Natural killer cell treated with Interleukin-12 subunit alpha and Interleukin-12 subunit beta and Interleukin-15 and Interleukin-18, amount 100 ng/mL, for 72 hours (primary cell): ENCODE results near the gene SCTR. TPM values are rescaled to one million over a fixed set of nuclear protein-coding genes. Genes with fewer than 3 reads are reported as not detected.

Source experiments
- ATAC-seq, 2 donors: fragments of 150-1000 bp; cut with Tn5 transposase in 1 of 2; sonication (Bioruptor Pico), chemical (Tn5 transposase) in 1 of 2; 2 replicates each; pipeline ENCODE4 v1.10.0; 2021
- DNase-seq: peaks from one replicate; pipeline ENCODE4 v3.0.0; 2022; ENCODE audit warnings: low spot score
- H3K27ac Mint-ChIP-seq, 2 donors: 1 replicate in 1 of 2; 2 replicates in 1 of 2; pipeline ENCODE4 v1.8.0; 2022; ENCODE audit warnings: mixed read lengths in 2 of 2, mild to moderate bottlenecking in 1 of 2, moderate library complexity in 1 of 2
- H3K27me3 Mint-ChIP-seq, 2 donors: 1 replicate in 1 of 2; 2 replicates in 1 of 2; pipeline ENCODE4 v1.8.0; 2022; ENCODE audit warnings: mixed read lengths in 2 of 2
- H3K36me3 Mint-ChIP-seq: one replicate; pipeline ENCODE4 v1.8.0; 2022; ENCODE audit warnings: mixed read lengths
- H3K4me1 Mint-ChIP-seq, 2 donors: 1 replicate in 1 of 2; 2 replicates in 1 of 2; pipeline ENCODE4 v1.8.0; 2022; ENCODE audit warnings: low read depth in 2 of 2, mixed read lengths in 2 of 2, mild to moderate bottlenecking in 1 of 2
- H3K4me3 Mint-ChIP-seq: one replicate; pipeline ENCODE4 v1.8.0; 2022; ENCODE audit warnings: mixed read lengths
- H3K9me3 Mint-ChIP-seq: 2 replicates; pipeline ENCODE4 v1.8.0; 2022; ENCODE audit warnings: mixed read lengths
- total RNA-seq, 2 donors: library from RNA; stranded (reverse); gene quantifications; one replicate each; pipeline ENCODE4 v1.2.3, GENCODE V29; 2022

SCTR gene
- total RNA-seq, 2 donors from 2014 or later, result not detected

DNA sequence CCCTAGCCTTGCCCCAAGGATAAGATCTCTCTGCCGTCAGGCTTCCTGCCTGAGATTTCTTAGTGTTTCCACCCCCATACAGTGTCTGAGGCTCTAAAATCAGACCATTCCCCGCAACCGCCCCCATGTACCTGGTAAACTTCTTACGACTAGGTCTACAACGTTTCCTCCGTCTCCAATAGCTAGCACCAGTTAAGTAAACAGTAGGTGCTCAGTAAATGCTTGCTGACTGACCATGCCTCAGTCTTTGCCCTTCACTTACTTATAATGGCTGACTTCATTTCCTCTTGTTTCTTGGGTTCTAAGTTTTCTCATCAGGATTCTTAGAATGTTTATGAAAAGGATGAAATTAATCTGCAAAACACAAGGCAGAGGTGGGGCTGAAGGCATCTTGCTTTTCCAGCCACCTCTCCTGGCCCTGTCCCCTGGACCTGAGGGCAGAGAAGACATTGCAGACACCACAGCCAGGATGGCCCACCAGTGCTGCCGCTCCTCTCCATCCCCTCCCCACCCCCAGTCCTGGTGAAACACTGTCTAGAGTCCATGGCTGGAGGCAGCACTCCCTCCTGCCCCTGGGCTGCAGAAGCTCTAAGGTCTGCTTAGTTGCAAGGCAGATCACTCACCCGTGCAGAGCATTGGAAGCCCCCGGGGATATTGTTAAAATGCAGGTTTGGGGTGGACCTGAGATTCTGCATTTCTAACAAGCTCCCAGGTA, 75.7 kb downstream of the SCTR start:
- H3K9me3 Mint-ChIP-seq, result no peaks in the 10 kb centered on the region

DNA sequence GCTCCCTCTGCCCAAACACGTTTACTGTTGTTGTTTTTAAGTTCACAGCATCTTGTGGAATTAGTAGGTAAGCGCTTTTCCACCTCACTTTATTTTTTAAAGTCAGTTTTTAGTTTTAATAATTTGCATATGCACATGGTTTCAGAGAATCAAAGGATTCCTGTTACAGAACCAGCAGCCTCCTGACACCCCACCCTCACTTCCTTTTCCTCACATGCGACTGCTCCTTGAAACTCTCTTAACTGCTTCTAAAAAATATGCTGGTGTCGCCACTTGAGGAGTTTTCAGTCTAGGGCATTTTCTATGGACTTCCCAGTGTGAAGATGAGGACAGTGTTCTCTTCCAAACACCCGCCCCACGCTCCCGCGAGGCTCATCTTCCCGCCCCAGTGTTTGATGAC, 78.2 kb downstream of the SCTR start:
- H3K27ac Mint-ChIP-seq, result no peak overlapping the region

More for the DNA sequence above, 75.7 kb downstream of the SCTR start:
- ATAC-seq, result peak in 1 of 2 donors; percentile 52
- Mint-ChIP-seq H3K4me1 (no peaks in the 10 kb centered on the region), H3K36me3 (no peaks in the 10 kb centered on the region), H3K27me3 (peaks cover 18 to 23% of the 10 kb centered on the region in 2 donors), H3K4me3 (no peak overlapping the region), H3K27ac (no peak overlapping the region)
- no peak for DNase-seq

DNA sequence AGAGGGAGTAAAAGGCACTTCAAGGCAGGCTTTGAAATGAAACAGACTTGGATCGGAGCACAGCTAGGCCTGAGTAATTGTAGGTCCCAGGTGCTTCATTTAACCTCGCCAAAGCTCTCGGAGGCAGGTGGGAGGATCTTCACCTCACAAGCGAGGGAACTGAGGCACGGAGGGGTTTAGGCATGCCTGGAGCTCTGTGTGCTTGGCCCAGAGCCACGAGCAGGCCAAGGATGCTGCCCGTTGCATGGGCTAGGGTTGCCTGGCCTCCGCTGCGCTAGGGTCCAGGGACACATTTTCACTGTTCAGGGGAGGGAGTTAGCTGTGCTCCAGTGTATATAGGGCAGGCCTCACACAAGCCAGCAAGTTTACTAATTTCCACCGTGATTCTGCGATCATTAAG, 81.4 kb downstream of the SCTR start:
- Mint-ChIP-seq H3K4me3 (no peak overlapping the region), H3K36me3 (no peaks in the 10 kb centered on the region), H3K27me3 (peaks cover 8 to 15% of the 10 kb centered on the region in 2 donors), H3K9me3 (no peaks in the 10 kb centered on the region), H3K27ac (no peak overlapping the region), H3K4me1 (no peaks in the 10 kb centered on the region)
- ATAC-seq, result no peak
- DNase-seq, result no peak

More for the DNA sequence above, 78.2 kb downstream of the SCTR start:
- no peaks in the 10 kb centered on the region for H3K36me3 Mint-ChIP-seq
- H3K4me3 Mint-ChIP-seq, result no peak overlapping the region
- H3K27me3 Mint-ChIP-seq, result peaks cover 8 to 15% of the 10 kb centered on the region in 2 donors
- ATAC-seq, result no peak
- DNase-seq, result no peak
- H3K9me3 Mint-ChIP-seq, result no peaks in the 10 kb centered on the region
- H3K4me1 Mint-ChIP-seq, result no peaks in the 10 kb centered on the region

DNA sequence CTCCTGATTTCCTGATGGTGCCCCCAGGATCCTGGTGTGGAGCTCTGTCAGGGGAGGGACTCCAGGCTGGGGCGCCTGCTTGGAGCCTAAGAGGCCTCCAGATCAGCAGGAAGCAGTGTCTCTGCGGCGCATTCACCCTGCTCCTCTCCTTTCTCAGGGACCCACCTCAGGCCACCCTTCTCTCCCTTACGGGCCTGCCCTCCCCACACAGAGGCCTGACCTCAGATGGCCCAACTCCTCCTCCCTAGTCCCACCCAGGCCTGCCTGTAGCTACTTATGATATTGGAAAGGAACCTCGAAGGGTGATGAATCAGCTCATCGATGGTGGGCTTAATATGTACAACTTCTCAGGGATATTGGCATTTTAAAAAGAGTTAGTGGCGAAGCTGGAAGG, 82.1 kb downstream of the SCTR start:
- ATAC-seq, result no peak
- peaks cover 8 to 14% of the 10 kb centered on the region in 2 donors for H3K27me3 Mint-ChIP-seq

DNA sequence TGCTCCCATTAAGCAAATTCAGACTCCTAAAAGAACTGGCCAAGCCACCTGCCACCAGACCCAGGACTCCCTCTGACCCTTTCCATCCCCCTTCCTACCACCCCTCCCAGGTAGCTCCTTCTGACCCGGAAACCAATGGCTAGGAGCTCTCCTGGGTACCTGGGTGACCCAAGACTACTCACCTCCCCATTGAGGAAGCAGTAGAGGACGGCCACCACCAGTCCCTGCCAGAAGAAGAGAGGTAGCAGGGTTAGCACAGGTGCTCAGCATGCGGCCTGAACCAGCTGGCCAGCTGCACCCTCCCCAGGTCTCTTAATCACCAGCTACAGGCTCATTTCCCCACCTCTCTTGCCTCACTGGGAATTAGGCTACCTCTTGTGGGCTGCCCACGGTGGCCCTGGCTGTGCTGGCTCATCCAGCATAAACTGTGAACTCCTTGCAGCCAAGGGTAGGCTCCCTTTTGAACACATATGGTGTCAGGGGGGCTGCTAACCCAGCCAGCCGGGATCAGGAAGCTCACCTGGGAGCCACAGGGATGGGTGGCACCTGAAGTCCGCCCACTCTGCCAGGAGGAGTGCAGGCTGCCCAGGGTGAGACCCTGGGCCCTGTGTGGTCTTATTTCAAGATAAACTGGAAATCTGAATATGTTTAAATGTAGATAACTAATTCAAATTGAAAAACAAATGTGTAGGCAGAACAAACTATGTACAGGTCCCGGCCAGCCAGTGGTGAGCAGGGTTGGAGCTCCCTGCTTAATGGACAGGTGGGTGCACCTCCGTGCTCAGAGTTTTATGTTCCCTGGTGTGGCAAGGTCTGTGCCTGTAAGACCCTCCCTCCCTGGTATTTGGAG, 82.7 kb downstream of the SCTR start:
- peaks cover 5 to 8% of the 10 kb centered on the region in 2 donors for H3K27me3 Mint-ChIP-seq
- H3K9me3 Mint-ChIP-seq, result no peaks in the 10 kb centered on the region
- no peak overlapping the region for H3K4me3 Mint-ChIP-seq
- ATAC-seq (peak in 1 of 2 donors; percentile 5), DNase-seq (no peak)
- H3K36me3 Mint-ChIP-seq, result no peaks in the 10 kb centered on the region
- no peaks in the 10 kb centered on the region for H3K4me1 Mint-ChIP-seq
- no peak overlapping the region for H3K27ac Mint-ChIP-seq

More for the DNA sequence above, 82.1 kb downstream of the SCTR start:
- no peak overlapping the region for H3K4me3 Mint-ChIP-seq
- DNase-seq, result no peak
- H3K36me3 Mint-ChIP-seq, result no peaks in the 10 kb centered on the region
- no peaks in the 10 kb centered on the region for H3K9me3 Mint-ChIP-seq
- H3K4me1 Mint-ChIP-seq, result no peaks in the 10 kb centered on the region
- H3K27ac Mint-ChIP-seq, result no peak overlapping the region

DNA sequence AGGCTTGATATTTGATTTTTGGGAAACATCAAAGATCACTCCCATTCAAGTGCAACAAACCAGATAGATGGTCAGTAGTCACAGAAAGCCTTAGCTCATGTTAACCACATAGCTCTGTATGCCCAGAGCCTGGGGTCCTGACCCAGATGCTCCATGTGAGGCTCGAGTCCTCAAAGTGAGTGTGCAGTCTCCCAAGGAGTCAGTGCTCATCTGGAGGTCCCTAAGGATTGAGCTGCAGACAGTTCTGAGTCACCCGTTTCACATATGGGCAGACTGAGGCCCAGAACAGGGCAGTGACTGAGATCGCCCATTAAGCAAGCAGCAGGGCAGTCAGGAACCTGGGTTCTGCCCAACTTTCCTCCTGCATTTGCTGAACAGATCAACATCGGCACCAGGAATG, 83.4 kb downstream of the SCTR start:
- no peak overlapping the region for H3K4me3 Mint-ChIP-seq
- no peaks in the 10 kb centered on the region for H3K36me3 Mint-ChIP-seq
- H3K9me3 Mint-ChIP-seq, result no peaks in the 10 kb centered on the region
- no peaks in the 10 kb centered on the region for H3K4me1 Mint-ChIP-seq
- DNase-seq (no peak), ATAC-seq (no peak)
- H3K27me3 Mint-ChIP-seq, result peaks cover 8 to 9% of the 10 kb centered on the region in 2 donors
- no peak overlapping the region for H3K27ac Mint-ChIP-seq

DNA sequence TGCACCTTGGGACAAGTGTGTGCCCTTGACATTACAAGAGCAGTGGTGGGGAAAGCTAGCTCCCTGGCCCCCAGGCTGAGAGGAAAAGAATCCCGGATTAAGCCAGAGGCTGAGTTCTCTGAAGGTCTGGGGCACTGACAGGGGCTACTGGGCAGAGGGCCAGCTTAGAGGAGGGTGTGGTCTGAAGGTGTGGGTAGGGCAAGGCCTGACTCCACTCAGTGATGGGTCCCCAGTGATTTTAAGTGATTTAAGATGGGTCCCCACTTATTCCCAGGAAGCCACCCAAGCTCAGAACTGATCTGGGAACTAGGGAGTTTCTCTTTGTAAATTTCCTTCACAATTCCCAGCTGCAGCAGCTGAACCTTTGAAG, 83.8 kb downstream of the SCTR start:
- H3K27me3 Mint-ChIP-seq, result peaks cover 8 to 12% of the 10 kb centered on the region in 2 donors
- H3K27ac Mint-ChIP-seq, result no peak overlapping the region
- no peaks in the 10 kb centered on the region for H3K4me1 Mint-ChIP-seq
- ATAC-seq (no peak), DNase-seq (no peak)
- H3K4me3 Mint-ChIP-seq, result no peak overlapping the region
- no peaks in the 10 kb centered on the region for H3K9me3 Mint-ChIP-seq
- no peaks in the 10 kb centered on the region for H3K36me3 Mint-ChIP-seq

DNA sequence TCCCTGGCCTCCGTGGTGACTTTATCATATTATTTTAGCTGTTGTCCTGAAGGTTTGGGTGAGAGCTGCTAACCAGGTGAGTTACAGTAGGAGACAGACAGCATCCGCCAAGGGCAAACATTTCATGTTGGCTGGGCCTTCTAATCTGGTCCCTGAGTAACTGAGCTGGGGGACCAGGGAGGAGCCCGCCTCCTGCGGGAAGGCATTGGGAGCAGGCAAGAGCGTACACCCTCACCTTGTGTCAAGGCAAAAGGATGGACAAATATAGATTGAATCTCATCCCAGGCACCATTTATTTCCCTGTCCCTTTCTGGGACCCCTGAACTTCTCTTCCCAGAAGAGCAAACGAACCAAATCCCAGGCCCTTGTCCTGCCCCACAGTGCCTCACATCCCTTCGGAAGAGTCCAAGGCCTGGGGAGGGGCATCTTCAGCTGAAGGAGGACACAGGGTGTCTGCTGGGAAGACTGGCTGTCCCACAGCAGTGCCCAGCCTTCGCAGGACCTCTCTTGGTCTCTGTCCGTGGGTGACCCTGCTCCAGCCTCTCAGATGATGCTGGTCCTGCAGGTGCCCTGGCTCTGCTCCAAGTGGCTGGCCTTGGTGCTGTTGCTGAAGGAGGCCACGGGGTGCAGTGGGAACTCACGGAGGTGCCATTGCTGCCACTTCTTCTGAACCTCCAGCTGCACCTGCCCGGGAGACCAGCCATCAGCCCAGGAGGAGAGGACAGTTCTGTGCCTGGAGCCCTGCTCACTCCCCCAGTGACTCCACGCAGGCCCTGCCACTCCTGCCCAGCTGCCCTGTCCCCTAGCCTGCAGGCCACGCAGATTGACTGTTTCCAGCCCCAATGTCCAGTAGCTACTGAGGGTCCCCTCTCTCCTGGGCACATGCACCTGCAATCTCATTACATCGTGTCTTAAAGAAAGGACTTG, 84.4 kb downstream of the SCTR start:
- Mint-ChIP-seq H3K9me3 (no peaks in the 10 kb centered on the region), H3K36me3 (no peaks in the 10 kb centered on the region), H3K4me3 (no peak overlapping the region), H3K4me1 (no peaks in the 10 kb centered on the region), H3K27ac (no peak overlapping the region), H3K27me3 (peaks cover 10 to 14% of the 10 kb centered on the region in 2 donors)
- DNase-seq (no peak), ATAC-seq (peak in 1 of 2 donors; percentile 50)

DNA sequence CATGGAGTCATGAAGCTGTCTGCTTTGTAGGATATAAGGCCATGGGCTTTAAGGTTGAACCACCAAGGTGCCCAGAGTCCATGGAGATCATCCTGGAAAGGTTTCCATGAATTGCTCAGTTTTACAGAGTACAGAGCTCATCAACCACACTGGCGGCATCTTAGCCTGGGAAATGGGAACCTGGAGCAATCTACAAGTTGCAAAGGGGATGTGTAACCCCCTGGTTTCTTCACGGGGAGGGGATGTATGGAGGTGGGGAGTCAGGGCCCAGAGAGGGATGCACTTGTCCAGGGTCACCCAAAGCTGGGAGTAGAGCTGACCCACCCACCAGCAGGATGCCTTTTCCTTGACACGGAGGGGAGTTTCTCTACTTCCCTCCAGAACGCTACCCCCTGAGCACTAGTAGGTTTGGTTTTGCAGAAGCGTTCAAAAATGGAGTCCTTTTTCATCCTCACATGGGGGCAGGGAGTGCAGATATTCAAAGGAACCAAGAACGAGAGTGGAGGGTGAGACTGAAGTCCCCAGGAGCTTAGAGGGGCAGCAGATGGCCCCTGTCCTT, 85.5 kb downstream of the SCTR start:
- Mint-ChIP-seq H3K4me1 (no peaks in the 10 kb centered on the region), H3K36me3 (no peaks in the 10 kb centered on the region), H3K27ac (no peak overlapping the region), H3K27me3 (peaks cover 17 to 18% of the 10 kb centered on the region in 2 donors), H3K9me3 (no peaks in the 10 kb centered on the region), H3K4me3 (no peak overlapping the region)
- DNase-seq (no peak), ATAC-seq (no peak)

DNA sequence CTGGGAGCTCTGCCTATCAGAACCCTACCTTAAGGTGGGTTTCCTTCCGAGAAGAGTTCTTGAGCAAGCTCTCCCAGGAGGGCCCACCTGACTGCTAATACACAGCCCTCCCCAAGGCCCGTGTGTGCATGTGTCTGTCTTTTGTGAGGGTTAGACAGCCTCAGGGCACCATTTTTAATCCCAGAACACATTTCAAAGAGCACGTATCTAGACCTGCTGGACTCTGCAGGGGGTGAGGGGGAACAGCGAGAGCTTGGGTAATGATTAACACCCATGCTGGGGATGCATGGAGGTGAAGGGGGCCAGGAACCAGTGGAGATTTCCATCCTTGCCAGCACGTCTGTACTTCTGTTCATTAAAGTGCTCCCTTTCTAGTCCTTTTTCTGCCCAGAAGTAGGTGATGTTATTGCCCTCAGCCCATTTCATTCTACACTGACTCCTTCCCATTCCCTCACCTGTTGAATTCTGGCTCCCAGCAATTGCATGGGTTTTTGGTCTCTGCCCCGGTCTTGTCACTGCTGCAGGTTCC, 86.1 kb downstream of the SCTR start:
- Mint-ChIP-seq H3K27ac (no peak overlapping the region), H3K4me1 (no peaks in the 10 kb centered on the region), H3K36me3 (no peaks in the 10 kb centered on the region), H3K4me3 (no peak overlapping the region), H3K9me3 (no peaks in the 10 kb centered on the region), H3K27me3 (peaks cover 21 to 23% of the 10 kb centered on the region in 2 donors)
- no peak for ATAC-seq
- DNase-seq, result no peak

DNA sequence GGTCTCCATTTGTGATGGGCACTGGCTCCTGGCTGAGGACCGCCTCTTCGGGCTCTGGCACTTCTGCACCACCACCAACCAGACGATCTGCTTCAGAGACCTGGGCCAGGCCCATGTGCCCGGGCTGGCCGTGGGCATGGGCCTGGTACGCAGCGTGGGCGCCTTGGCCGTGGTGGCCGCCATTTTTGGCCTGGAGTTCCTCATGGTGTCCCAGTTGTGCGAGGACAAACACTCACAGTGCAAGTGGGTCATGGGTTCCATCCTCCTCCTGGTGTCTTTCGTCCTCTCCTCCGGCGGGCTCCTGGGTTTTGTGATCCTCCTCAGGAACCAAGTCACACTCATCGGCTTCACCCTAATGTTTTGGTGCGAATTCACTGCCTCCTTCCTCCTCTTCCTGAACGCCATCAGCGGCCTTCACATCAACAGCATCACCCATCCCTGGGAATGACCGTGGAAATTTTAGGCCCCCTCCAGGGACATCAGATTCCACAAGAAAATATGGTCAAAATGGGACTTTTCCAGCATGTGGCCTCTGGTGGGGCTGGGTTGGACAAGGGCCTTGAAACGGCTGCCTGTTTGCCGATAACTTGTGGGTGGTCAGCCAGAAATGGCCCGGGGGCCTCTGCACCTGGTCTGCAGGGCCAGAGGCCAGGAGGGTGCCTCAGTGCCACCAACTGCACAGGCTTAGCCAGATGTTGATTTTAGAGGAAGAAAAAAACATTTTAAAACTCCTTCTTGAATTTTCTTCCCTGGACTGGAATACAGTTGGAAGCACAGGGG, 87.1 kb downstream of the SCTR start:
- no peaks in the 10 kb centered on the region for H3K36me3 Mint-ChIP-seq
- H3K4me3 Mint-ChIP-seq, result no peak overlapping the region
- no peaks in the 10 kb centered on the region for H3K4me1 Mint-ChIP-seq
- peaks cover 26 to 33% of the 10 kb centered on the region in 2 donors for H3K27me3 Mint-ChIP-seq
- no peak for DNase-seq
- ATAC-seq, result no peak
- no peak overlapping the region for H3K27ac Mint-ChIP-seq
- no peaks in the 10 kb centered on the region for H3K9me3 Mint-ChIP-seq

DNA sequence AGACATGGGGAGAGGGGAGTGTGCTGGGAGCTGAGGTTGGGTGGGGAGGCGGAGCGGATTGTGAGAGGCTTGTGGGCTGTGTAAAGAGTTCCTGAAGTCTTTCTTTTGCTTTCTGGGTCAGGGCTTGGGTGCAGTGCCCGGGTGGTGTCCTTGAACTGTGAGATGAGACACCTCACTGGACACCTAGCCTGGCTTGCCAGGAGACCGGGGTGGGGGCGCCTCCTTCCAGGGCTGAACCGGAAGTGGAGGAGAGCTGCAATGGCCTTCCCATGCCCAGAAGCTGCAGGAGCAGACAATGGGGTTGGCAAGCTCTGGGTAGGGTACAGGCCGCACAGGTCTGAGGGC, 88.4 kb downstream of the SCTR start:
- Mint-ChIP-seq H3K4me1 (no peaks in the 10 kb centered on the region), H3K27ac (no peak overlapping the region), H3K9me3 (no peaks in the 10 kb centered on the region), H3K4me3 (no peak overlapping the region), H3K36me3 (no peaks in the 10 kb centered on the region), H3K27me3 (peaks cover 28 to 34% of the 10 kb centered on the region in 2 donors)
- DNase-seq, result no peak
- no peak for ATAC-seq
